ENCODE measurements around the gene POLR1H. TPM values are rescaled to one million over a fixed set of nuclear protein-coding genes. Genes with fewer than 3 reads are reported as not detected.
A peak's percentile ranks its signal among the peaks of the same experiment; 100 is the strongest.

The POLR1H gene
- total RNA-seq, 1 donor from 2014 or later: 37.3 TPM

GRCh38 chr6:30075790-30076732 lies 15.0 kb downstream of the POLR1H start:
- peak overlapping the region; percentile 60 for H3K27ac Mint-ChIP-seq
- DNase-seq (ENCODE audit: extremely low spot score, unreplicated experiment): no peak

GRCh38 chr6:30077218-30077617 lies 16.2 kb downstream of the POLR1H start:
- H3K9me3 Mint-ChIP-seq: no peaks in the 10 kb centered on the region
- H3K27me3 Mint-ChIP-seq: peaks cover 82% of the 10 kb centered on the region
- no peak overlapping the region for H3K27ac Mint-ChIP-seq
- no peak overlapping the region for H3K4me3 Mint-ChIP-seq
- DNase-seq (ENCODE audit: extremely low spot score, unreplicated experiment): no peak
- H3K4me1 Mint-ChIP-seq (ENCODE audit: unreplicated experiment): peaks cover 3% of the 10 kb centered on the region
- peaks cover 8% of the 10 kb centered on the region for H3K36me3 Mint-ChIP-seq
- TF ChIP-seq CTCF (conservative IDR thresholded peaks at IDR 0.05): no peak

More at GRCh38 chr6:30075790-30076732, 15.0 kb downstream of the POLR1H start:
- Mint-ChIP-seq H3K4me3 (peak overlapping the region; percentile 79), H3K27me3 (peaks cover 92% of the 10 kb centered on the region), H3K4me1 (ENCODE audit: unreplicated experiment) (peaks cover 9% of the 10 kb centered on the region), H3K9me3 (peaks cover 6% of the 10 kb centered on the region), H3K36me3 (peaks cover 15% of the 10 kb centered on the region)
- TF ChIP-seq CTCF (conservative IDR thresholded peaks at IDR 0.05): peak; percentile 36

- H3K4me3 Mint-ChIP-seq: no peak overlapping the region
- no peak overlapping the region for H3K27ac Mint-ChIP-seq
- no peaks in the 10 kb centered on the region for H3K36me3 Mint-ChIP-seq
- no peak for DNase-seq (ENCODE audit: extremely low spot score, unreplicated experiment)
- peaks cover 66% of the 10 kb centered on the region for H3K27me3 Mint-ChIP-seq
- peaks cover 5% of the 10 kb centered on the region for H3K9me3 Mint-ChIP-seq
- TF ChIP-seq CTCF (conservative IDR thresholded peaks at IDR 0.05): no peak
- H3K4me1 Mint-ChIP-seq (ENCODE audit: unreplicated experiment): no peaks in the 10 kb centered on the region
These were observed 26.8 kb downstream of the POLR1H start for GRCh38 chr6:30087876-30088275.

GRCh38 chr6:30091577-30092381 lies 30.7 kb downstream of the POLR1H start:
- DNase-seq (ENCODE audit: extremely low spot score, unreplicated experiment): no peak

More at GRCh38 chr6:30091577-30092381, 30.7 kb downstream of the POLR1H start:
- Mint-ChIP-seq H3K27ac (no peak overlapping the region), H3K4me3 (no peak overlapping the region), H3K9me3 (peaks cover 5% of the 10 kb centered on the region), H3K36me3 (no peaks in the 10 kb centered on the region), H3K4me1 (ENCODE audit: unreplicated experiment) (no peaks in the 10 kb centered on the region), H3K27me3 (peaks cover 94% of the 10 kb centered on the region)
- TF ChIP-seq CTCF (conservative IDR thresholded peaks at IDR 0.05): no peak
